GM19328 (cell line): Measurements from ENCODE around the gene ZXDC.

ENCODE experiments used
- ATAC-seq: cut with Tn5 transposase; IDR thresholded peaks from one replicate; pipeline ENCODE4 v1.9.1; 2021; ENCODE audit warnings: mild to moderate bottlenecking, moderate library complexity; ENCODE audit not compliant: unreplicated experiment

Gene ZXDC

GRCh38 chr3:126454437-126455198, 21.1 kb downstream of the ZXDC start:
- no peak for ATAC-seq

GRCh38 chr3:126454025-126454424, 21.7 kb downstream of the ZXDC start:
- no peak for ATAC-seq

- no peak for ATAC-seq
These were observed 23.5 kb downstream of the ZXDC start for GRCh38 chr3:126452213-126452612.

- ATAC-seq, result no peak
These were observed 24.2 kb downstream of the ZXDC start for GRCh38 chr3:126451511-126451910.

- ATAC-seq, result no peak
These were observed 24.9 kb downstream of the ZXDC start for GRCh38 chr3:126450744-126451143.

GRCh38 chr3:126450219-126450618, 25.5 kb downstream of the ZXDC start:
- no peak for ATAC-seq

- ATAC-seq, result no peak
These were observed 26.1 kb downstream of the ZXDC start for GRCh38 chr3:126449621-126450051.

GRCh38 chr3:126448893-126449180, 26.9 kb downstream of the ZXDC start:
- ATAC-seq, result no peak

GRCh38 chr3:126448136-126448892, 27.4 kb downstream of the ZXDC start:
- no peak for ATAC-seq

- no peak for ATAC-seq
These were observed 28.1 kb downstream of the ZXDC start for GRCh38 chr3:126447456-126448106.

- ATAC-seq, result no peak
These were observed 28.9 kb downstream of the ZXDC start for GRCh38 chr3:126446791-126447190.

- no peak for ATAC-seq
These were observed 29.4 kb downstream of the ZXDC start for GRCh38 chr3:126446301-126446700.

- no peak for ATAC-seq
These were observed 30.2 kb downstream of the ZXDC start for GRCh38 chr3:126445506-126445905.

GRCh38 chr3:126442856-126443242, 32.8 kb downstream of the ZXDC start:
- ATAC-seq, result no peak

- no peak for ATAC-seq
These were observed 33.4 kb downstream of the ZXDC start for GRCh38 chr3:126442094-126442855.

GRCh38 chr3:126441256-126441880, 34.3 kb downstream of the ZXDC start:
- ATAC-seq, result no peak

GRCh38 chr3:126440709-126440995, 35.0 kb downstream of the ZXDC start:
- ATAC-seq, result no peak

- ATAC-seq, result no peak
These were observed 35.6 kb downstream of the ZXDC start for GRCh38 chr3:126439968-126440708.

- no peak for ATAC-seq
These were observed 36.2 kb downstream of the ZXDC start for GRCh38 chr3:126439346-126439967.

GRCh38 chr3:126438746-126439145, 36.9 kb downstream of the ZXDC start:
- ATAC-seq, result no peak
